ENCODE results near the gene PPP2R2D. TPM values are rescaled to one million over a fixed set of nuclear protein-coding genes. Genes with fewer than 3 reads are reported as not detected.
"Not testable (repeated sequence)": the region's sequence is repeated elsewhere in the genome, so short reads cannot be mapped to it uniquely, and the experiment has no call there.

PPP2R2D gene
- polyA plus RNA-seq, 1 donor, result 49.5 TPM

- DNase-seq, result no peak
Observed at GRCh38 chr10:131975796-131976195, 75.0 kb downstream of the PPP2R2D start.

GRCh38 chr10:131977323-131978096 lies 76.7 kb downstream of the PPP2R2D start:
- DNase-seq, result peak; percentile 36

GRCh38 chr10:131978366-131978765 lies 77.6 kb downstream of the PPP2R2D start:
- no peak for DNase-seq

- no peak for DNase-seq
Observed at GRCh38 chr10:131978851-131979250, 78.0 kb downstream of the PPP2R2D start.

GRCh38 chr10:131979336-131979735 lies 78.5 kb downstream of the PPP2R2D start:
- no peak for DNase-seq

- DNase-seq, result no peak
Observed at GRCh38 chr10:131979821-131980270, 79.0 kb downstream of the PPP2R2D start.

- no peak for DNase-seq
Observed at GRCh38 chr10:131980321-131980720, 79.5 kb downstream of the PPP2R2D start.

GRCh38 chr10:131980761-131981428 lies 80.1 kb downstream of the PPP2R2D start:
- no peak for DNase-seq

GRCh38 chr10:131981429-131982184 lies 80.8 kb downstream of the PPP2R2D start, which contains the start of gene BNIP3:
TSS of gene BNIP3 (minus strand) at chr10:131981923. CDS start at chr10:131981806, 117 bp downstream.
- peak; percentile 90 for DNase-seq

- DNase-seq, result no peak
Observed at GRCh38 chr10:131982185-131982756, 81.5 kb downstream of the PPP2R2D start.

- DNase-seq, result no peak
Observed at GRCh38 chr10:131982796-131983195, 82.0 kb downstream of the PPP2R2D start.

- DNase-seq, result no peak
Observed at GRCh38 chr10:131983780-131984179, 83.0 kb downstream of the PPP2R2D start.

- DNase-seq, result not testable (repeated sequence)
Observed at GRCh38 chr10:131986851-131987250, 86.0 kb downstream of the PPP2R2D start.

- not testable (repeated sequence) for DNase-seq
Observed at GRCh38 chr10:131987301-131987700, 86.5 kb downstream of the PPP2R2D start.

GRCh38 chr10:131987786-131988185 lies 87.0 kb downstream of the PPP2R2D start:
- not testable (repeated sequence) for DNase-seq

GRCh38 chr10:131991726-131992125 lies 90.9 kb downstream of the PPP2R2D start:
- DNase-seq, result no peak

GRCh38 chr10:131993275-131993674 lies 92.5 kb downstream of the PPP2R2D start:
- no peak for DNase-seq

- no peak for DNase-seq
Observed at GRCh38 chr10:131994435-131994834, 93.6 kb downstream of the PPP2R2D start.

GRCh38 chr10:131996466-131997365 lies 95.9 kb downstream of the PPP2R2D start:
- no peak for DNase-seq

GRCh38 chr10:131997366-131998049 lies 96.7 kb downstream of the PPP2R2D start:
- no peak for DNase-seq

Measured in left kidney (tissue), 2 donors.